ENCODE data around the gene STIP1. TPM values are rescaled to one million over a fixed set of nuclear protein-coding genes. Genes with fewer than 3 reads are reported as not detected.
A peak's percentile ranks its signal among the peaks of the same experiment; 100 is the strongest.

The STIP1 gene
- total RNA-seq, 1 experiment from 2014 or later: 557 TPM

GRCh38 chr11:64204464-64204989 lies 18.6 kb downstream of the STIP1 start:
- Histone ChIP-seq H3K9me2 (replicated peaks; ENCODE audit: low read length) (no peaks in the 10 kb centered on the region), H3K4me2 (ENCODE audit: low read length) (no peak overlapping the region), H3K79me2 (ENCODE audit: low read length) (peaks cover 9% of the 10 kb centered on the region; the same call in 1 of the 2 replicates), H3K4me1 (ENCODE audit: insufficient read depth, low read length) (0 out of 2 replicates have a peak, but pooled peaks cover 3% of the 10 kb centered on the region), H4K20me1 (ENCODE audit: low read length) (peaks cover 7% of the 10 kb centered on the region; the same call in 1 of the 2 replicates), H2AFZ (ENCODE audit: low read length) (no peak overlapping the region), H3K9me3 (ENCODE audit: low read length) (no peaks in the 10 kb centered on the region), H3K9ac (ENCODE audit: low read length) (no peak overlapping the region), H3K27ac (ENCODE audit: low read length) (no peak overlapping the region), H3K4me3 (ENCODE audit: low read length) (no peak overlapping the region), H3K36me3 (ENCODE audit: low read depth, low read length) (peaks cover 68% of the 10 kb centered on the region), H3K27me3 (ENCODE audit: low read length) (no peaks in the 10 kb centered on the region), H3F3A (ENCODE audit: low read length, unreplicated experiment) (peaks cover 4% of the 10 kb centered on the region)
- DNase-seq (peak; percentile 98), ATAC-seq (peak; percentile 73)
- intact Hi-C loops (cut with micrococcal nuclease): loop anchor here (1.0 to 2.0 kb wide), 3 partner anchors 22 to 100 kb away; partner anchors contain the start of genes ESRRA, NUDT22, PLCB3 and TRPT1
- CTCF ChIA-PET: interaction anchor here (0.5 to 1.6 kb wide), 17 partner anchors 9 to 151 kb away, joined by 3 to 15 read pairs (median 5); partner anchors contain the start of genes DNAJC4, FKBP2, NUDT22 and PRDX5
- POLR2A ChIA-PET (ENCODE audit: unreplicated experiment): interaction anchor here (0.7 to 1.1 kb wide), 2 partner anchors 19 to 121 kb away, joined by 6 to 10 read pairs; partner anchors contain the start of gene STIP1
- TF ChIP-seq EZH2phosphoT487 (IDR thresholded peaks at IDR 0.05; ENCODE audit: borderline replicate concordance, low read length) (no peak), CTCF (conservative IDR thresholded peaks at IDR 0.05; ENCODE audit: low read depth, low read length) (peak; percentile 96), EZH2 (IDR thresholded peaks at IDR 0.05; ENCODE audit: low read length, unreplicated experiment) (no peak)
- no TSS peak for BruUV-seq (replicated peaks)

- Histone ChIP-seq H4K20me1 (ENCODE audit: low read length) (peaks cover 7% of the 10 kb centered on the region; the same call in 1 of the 2 replicates), H3F3A (ENCODE audit: low read length, unreplicated experiment) (peaks cover 4% of the 10 kb centered on the region), H3K27me3 (ENCODE audit: low read length) (no peaks in the 10 kb centered on the region), H3K9ac (ENCODE audit: low read length) (no peak within 1 kb of the TSS), H3K79me2 (ENCODE audit: low read length) (no peaks in the 10 kb centered on the region), H3K4me3 (ENCODE audit: low read length) (no peak within 1 kb of the TSS), H3K4me2 (ENCODE audit: low read length) (no peak within 1 kb of the TSS), H3K4me1 (ENCODE audit: insufficient read depth, low read length) (0 out of 2 replicates have a peak, but pooled peaks cover 3% of the 10 kb centered on the region), H2AFZ (ENCODE audit: low read length) (no peak within 1 kb of the TSS), H3K9me3 (ENCODE audit: low read length) (no peaks in the 10 kb centered on the region), H3K9me2 (replicated peaks; ENCODE audit: low read length) (no peaks in the 10 kb centered on the region), H3K36me3 (ENCODE audit: low read depth, low read length) (peaks cover 48% of the 10 kb centered on the region), H3K27ac (ENCODE audit: low read length) (no peak within 1 kb of the TSS)
- ATAC-seq: no peak
- intact Hi-C loops (cut with micrococcal nuclease): no loop called here
- no TSS peak for BruUV-seq (replicated peaks)
- CTCF ChIA-PET: interaction anchor here (0.7 kb wide), 1 partner anchor 45 kb away, joined by 7 read pairs; no protein-coding TSS in a partner anchor
- no peak for TF ChIP-seq CTCF (conservative IDR thresholded peaks at IDR 0.05; ENCODE audit: low read depth, low read length)
- no peak for TF ChIP-seq EZH2 (IDR thresholded peaks at IDR 0.05; ENCODE audit: low read length, unreplicated experiment)
- no peak for TF ChIP-seq EZH2phosphoT487 (IDR thresholded peaks at IDR 0.05; ENCODE audit: borderline replicate concordance, low read length)
- POLR2A ChIA-PET (ENCODE audit: unreplicated experiment): no interaction called here
- DNase-seq: no peak
Observed at GRCh38 chr11:64206457-64207255, 20.7 kb downstream of the STIP1 start, which contains the start of gene FERMT3. Gene FERMT3 (plus strand): TSS chr11:64206721. CDS start chr11:64207365, 644 bp downstream.
